ENCODE measurements around the gene IGLL1. TPM values are rescaled to one million over a fixed set of nuclear protein-coding genes. Genes with fewer than 3 reads are reported as not detected.
A peak's percentile ranks its signal among the peaks of the same experiment; 100 is the strongest.
"Not testable (repeated sequence)": the region's sequence is repeated elsewhere in the genome, so short reads cannot be mapped to it uniquely, and the experiment has no call there.

Gene IGLL1
- total RNA-seq, 8 experiments from 2014 or later: 0.47 TPM; not detected in 7

GRCh38 chr22:23606204-23607131 is 26.4 kb upstream of the IGLL1 start:
- Histone ChIP-seq H3K4me1 (replicated peaks in 1 of 2) (peaks cover 6 to 8% of the 10 kb centered on the region in 2 donors), H3K27ac (no peak overlapping the region), H3K4me3 (no peak overlapping the region)
- WGBS, 10 experiments: 42 to 90% (median 70%) methylated on average over 2 to 4 of the region's 20 CpGs; no CpG with 5 or more reads in 6 of the 10 experiments
- in situ Hi-C loops (cut with MboI; ENCODE audit: low pct_unique_long_range_greater_than_20kb in 2 of 9, low sequenced_read_pairs in 9 of 9, unreplicated experiment in 9 of 9): no loop called here
- ATAC-seq (replicated peaks in 6 of 8): peak in 5 of 8 experiments; percentile 11 to 29 (median 14)

- in situ Hi-C loops (cut with MboI; ENCODE audit: low pct_unique_long_range_greater_than_20kb in 2 of 9, low sequenced_read_pairs in 9 of 9, unreplicated experiment in 9 of 9): no loop called here
- Histone ChIP-seq H3K4me3 (no peak overlapping the region), H3K27ac (no peak overlapping the region), H3K4me1 (replicated peaks in 1 of 2) (peaks cover 6 to 8% of the 10 kb centered on the region in 2 donors)
- WGBS, 10 experiments: 24 to 100% (median 80%) methylated on average over 1 to 4 of the region's 8 CpGs; no CpG with 5 or more reads in 4 of the 10 experiments
- ATAC-seq (replicated peaks in 6 of 8): no peak
Observed at GRCh38 chr22:23604939-23605712, 25.0 kb upstream of the IGLL1 start.

GRCh38 chr22:23603266-23603665 is 23.2 kb upstream of the IGLL1 start:
- no peak for ATAC-seq (replicated peaks in 6 of 8)
- Histone ChIP-seq H3K4me1 (replicated peaks in 1 of 2) (peaks cover 0 to 2% of the 10 kb centered on the region in 2 donors), H3K4me3 (no peak overlapping the region), H3K27ac (no peak overlapping the region)
- in situ Hi-C loops (cut with MboI; ENCODE audit: low pct_unique_long_range_greater_than_20kb in 2 of 9, low sequenced_read_pairs in 9 of 9, unreplicated experiment in 9 of 9): no loop called here
- WGBS, 10 experiments: 80% methylated on average over 1 of the region's 7 CpGs; no CpG with 5 or more reads in 9 of the 10 experiments

- ATAC-seq (replicated peaks in 6 of 8): no peak
Observed at GRCh38 chr22:23598805-23599518, 18.9 kb upstream of the IGLL1 start.

GRCh38 chr22:23597576-23598268 is 17.6 kb upstream of the IGLL1 start:
- H3K4me1 ChIP-seq (replicated peaks in 1 of 2); H3K4me3 ChIP-seq; in situ Hi-C loops (cut with MboI; ENCODE audit: low pct_unique_long_range_greater_than_20kb in 2 of 9, low sequenced_read_pairs in 9 of 9, unreplicated experiment in 9 of 9); H3K27ac ChIP-seq: not testable (repeated sequence)
- ATAC-seq (replicated peaks in 6 of 8): peak in 5 of 8 experiments; percentile 63 to 79 (median 73)
- no CpG with 5 or more reads among the region's 7 CpGs for WGBS, 10 experiments

More at GRCh38 chr22:23598805-23599518, 18.9 kb upstream of the IGLL1 start:
- Histone ChIP-seq H3K27ac (no peak overlapping the region), H3K4me3 (no peak overlapping the region), H3K4me1 (replicated peaks in 1 of 2) (peaks cover 0 to 3% of the 10 kb centered on the region in 2 donors)
- WGBS, 10 experiments: 47 to 100% (median 90%) methylated on average over 1 to 3 of the region's 9 CpGs; no CpG with 5 or more reads in 4 of the 10 experiments
- in situ Hi-C loops (cut with MboI; ENCODE audit: low pct_unique_long_range_greater_than_20kb in 2 of 9, low sequenced_read_pairs in 9 of 9, unreplicated experiment in 9 of 9): no loop called here

- in situ Hi-C loops (cut with MboI; ENCODE audit: low pct_unique_long_range_greater_than_20kb in 2 of 9, low sequenced_read_pairs in 9 of 9, unreplicated experiment in 9 of 9): not testable (repeated sequence)
Observed at GRCh38 chr22:23595904-23596303, 15.8 kb upstream of the IGLL1 start.

GRCh38 chr22:23591846-23592245 is 11.8 kb upstream of the IGLL1 start:
- WGBS, 10 experiments: 55 to 100% (median 86%) methylated on average over 2 to 6 of the region's 7 CpGs; no CpG with 5 or more reads in 5 of the 10 experiments
- in situ Hi-C loops (cut with MboI; ENCODE audit: low pct_unique_long_range_greater_than_20kb in 2 of 9, low sequenced_read_pairs in 9 of 9, unreplicated experiment in 9 of 9): no loop called here
- ATAC-seq (replicated peaks in 6 of 8): no peak

More at GRCh38 chr22:23595904-23596303, 15.8 kb upstream of the IGLL1 start:
- WGBS, 10 experiments: 0 to 100% (median 67%) methylated on average over 1 to 3 of the region's 6 CpGs; no CpG with 5 or more reads in 1 of the 10 experiments
- not testable (repeated sequence) for H3K27ac ChIP-seq; ATAC-seq (replicated peaks in 6 of 8); H3K4me1 ChIP-seq (replicated peaks in 1 of 2); H3K4me3 ChIP-seq

GRCh38 chr22:23591201-23591791 is 11.2 kb upstream of the IGLL1 start:
- no peak overlapping the region for H3K27ac ChIP-seq
- peaks cover 0 to 11% of the 10 kb centered on the region in 2 donors for H3K4me1 ChIP-seq (replicated peaks in 1 of 2)
- 32 to 100% (median 64%) methylated on average over 1 to 10 of the region's 11 CpGs; no CpG with 5 or more reads in 1 of the 10 experiments for WGBS, 10 experiments
- no peak overlapping the region for H3K4me3 ChIP-seq
- in situ Hi-C loops (cut with MboI; ENCODE audit: low pct_unique_long_range_greater_than_20kb in 2 of 9, low sequenced_read_pairs in 9 of 9, unreplicated experiment in 9 of 9): no loop called here
- peak; percentile 75 to 95 (median 90) for ATAC-seq (replicated peaks in 6 of 8)

More at GRCh38 chr22:23591846-23592245, 11.8 kb upstream of the IGLL1 start:
- no peak overlapping the region for H3K27ac ChIP-seq
- peaks cover 0 to 14% of the 10 kb centered on the region in 2 donors for H3K4me1 ChIP-seq (replicated peaks in 1 of 2)
- no peak overlapping the region for H3K4me3 ChIP-seq

- Histone ChIP-seq H3K4me1 (replicated peaks in 1 of 2) (peaks cover 9 to 10% of the 10 kb centered on the region in 2 donors), H3K4me3 (no peak overlapping the region), H3K27ac (no peak overlapping the region)
- 45% methylated on average over 2 of the region's 6 CpGs; no CpG with 5 or more reads in 9 of the 10 experiments for WGBS, 10 experiments
- ATAC-seq (replicated peaks in 6 of 8): peak in 3 of 8 experiments; percentile 46 to 77 (median 76)
- in situ Hi-C loops (cut with MboI; ENCODE audit: low pct_unique_long_range_greater_than_20kb in 2 of 9, low sequenced_read_pairs in 9 of 9, unreplicated experiment in 9 of 9): no loop called here
Observed at GRCh38 chr22:23583836-23584235, 3.7 kb upstream of the IGLL1 start.

- Histone ChIP-seq H3K27ac (no peak overlapping the region), H3K4me3 (no peak overlapping the region), H3K4me1 (replicated peaks in 1 of 2) (peaks cover 9 to 10% of the 10 kb centered on the region in 2 donors)
- 0 to 96% (median 65%) methylated on average over 1 to 7 of the region's 7 CpGs; no CpG with 5 or more reads in 3 of the 10 experiments for WGBS, 10 experiments
- in situ Hi-C loops (cut with MboI; ENCODE audit: low pct_unique_long_range_greater_than_20kb in 2 of 9, low sequenced_read_pairs in 9 of 9, unreplicated experiment in 9 of 9): no loop called here
- ATAC-seq (replicated peaks in 6 of 8): no peak
Observed at GRCh38 chr22:23583153-23583552, 3.1 kb upstream of the IGLL1 start.

GRCh38 chr22:23581260-23581650 is 1.2 kb upstream of the IGLL1 start:
- WGBS, 10 experiments: 43 to 100% (median 65%) methylated on average over 1 to 6 of the region's 8 CpGs; no CpG with 5 or more reads in 4 of the 10 experiments
- H3K4me3 ChIP-seq: no peak overlapping the region
- peaks cover 9 to 10% of the 10 kb centered on the region in 2 donors for H3K4me1 ChIP-seq (replicated peaks in 1 of 2)
- in situ Hi-C loops (cut with MboI; ENCODE audit: low pct_unique_long_range_greater_than_20kb in 2 of 9, low sequenced_read_pairs in 9 of 9, unreplicated experiment in 9 of 9): no loop called here
- no peak overlapping the region for H3K27ac ChIP-seq
- no peak for ATAC-seq (replicated peaks in 6 of 8)
